HTERT RPE-1 (cell line): ENCODE measurements around the gene KRT31.
"Not testable (repeated sequence)": the region's sequence is repeated elsewhere in the genome, so short reads cannot be mapped to it uniquely, and the experiment has no call there.

ENCODE experiments used
- in situ Hi-C: fragments of 300-500 bp; cut with MboI; formaldehyde crosslinking; loops from 4 replicates; pipeline ENCODE4 v1.14.3; 2020; ENCODE audit warnings: low sequenced_read_pairs

KRT31 gene

DNA sequence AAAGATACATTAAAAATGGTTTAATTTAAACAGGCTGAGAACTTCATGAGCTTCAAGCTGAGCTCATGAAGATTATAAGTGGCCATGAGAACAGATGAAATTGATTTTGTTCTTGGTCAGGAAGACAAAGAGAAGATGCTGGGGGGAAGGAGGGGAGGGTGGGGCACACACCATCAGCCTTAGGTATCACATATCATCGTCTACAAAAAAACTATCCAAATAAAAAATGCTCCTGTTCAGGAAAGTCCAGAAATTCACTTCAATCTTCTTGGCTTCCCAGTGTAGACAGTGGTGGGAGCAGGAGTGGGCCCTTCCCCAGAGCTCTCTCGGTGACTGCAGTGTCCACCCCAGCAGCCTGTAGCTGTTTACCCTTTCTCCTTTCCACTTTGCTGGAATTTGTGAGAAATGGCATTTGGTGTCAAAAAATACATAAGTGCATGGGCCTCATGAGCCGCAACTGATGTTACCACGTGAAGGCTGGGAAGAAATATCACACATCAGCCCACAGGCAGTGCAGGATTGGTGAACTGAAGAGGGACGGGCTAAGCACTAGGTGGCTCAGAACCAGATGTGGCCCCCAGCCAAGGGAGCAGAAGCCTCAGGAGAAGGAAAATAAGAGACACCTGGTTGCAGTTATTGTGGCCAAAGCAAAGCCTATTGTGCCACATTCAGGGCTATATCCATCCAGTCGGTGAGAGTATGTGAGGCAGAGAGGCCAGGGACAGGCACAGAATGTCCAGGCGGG lies 20.9 kb upstream of the KRT31 start:
- in situ Hi-C loops, result no loop called here

GRCh38 chr17:41417576-41418015 lies 20.2 kb upstream of the KRT31 start:
- in situ Hi-C loops, result no loop called here

DNA sequence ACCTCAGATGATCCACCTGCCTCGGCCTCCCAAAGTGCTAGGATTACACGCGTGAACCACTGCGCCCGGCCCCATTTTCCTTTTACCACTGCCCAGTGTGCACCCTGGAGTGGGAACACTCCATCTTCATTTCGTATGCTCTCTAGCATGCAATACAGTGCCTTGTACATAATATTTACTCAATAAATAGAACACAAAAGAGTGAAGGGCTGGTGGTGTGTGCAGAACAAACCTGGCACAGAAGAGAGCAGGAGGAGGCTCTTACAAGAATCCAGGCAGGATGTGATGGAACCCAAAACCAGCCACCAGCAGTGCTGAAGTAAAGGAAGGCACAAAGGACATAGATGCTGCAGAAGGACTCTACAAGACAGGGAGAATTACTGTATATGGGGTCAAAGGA lies 19.7 kb upstream of the KRT31 start:
- in situ Hi-C loops, result no loop called here

DNA sequence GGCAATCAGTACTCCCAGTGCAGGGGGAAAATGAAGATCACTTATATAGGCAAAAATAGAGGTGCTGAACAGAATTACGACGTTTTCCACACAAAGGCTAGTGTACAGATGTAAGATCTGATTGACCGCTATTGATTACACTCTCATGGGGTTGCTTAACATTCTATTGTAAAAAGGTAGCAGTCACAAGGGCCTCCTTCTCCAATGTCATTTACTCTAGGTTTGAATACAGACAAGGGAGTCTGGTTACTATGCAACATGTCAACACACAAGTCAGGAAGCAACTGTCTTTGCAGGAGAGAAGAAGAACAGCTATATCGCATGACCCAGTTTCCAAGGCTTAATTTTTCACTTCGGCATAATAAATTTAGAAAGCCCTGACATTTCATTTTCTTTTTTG lies 19.1 kb upstream of the KRT31 start:
- in situ Hi-C loops, result no loop called here

DNA sequence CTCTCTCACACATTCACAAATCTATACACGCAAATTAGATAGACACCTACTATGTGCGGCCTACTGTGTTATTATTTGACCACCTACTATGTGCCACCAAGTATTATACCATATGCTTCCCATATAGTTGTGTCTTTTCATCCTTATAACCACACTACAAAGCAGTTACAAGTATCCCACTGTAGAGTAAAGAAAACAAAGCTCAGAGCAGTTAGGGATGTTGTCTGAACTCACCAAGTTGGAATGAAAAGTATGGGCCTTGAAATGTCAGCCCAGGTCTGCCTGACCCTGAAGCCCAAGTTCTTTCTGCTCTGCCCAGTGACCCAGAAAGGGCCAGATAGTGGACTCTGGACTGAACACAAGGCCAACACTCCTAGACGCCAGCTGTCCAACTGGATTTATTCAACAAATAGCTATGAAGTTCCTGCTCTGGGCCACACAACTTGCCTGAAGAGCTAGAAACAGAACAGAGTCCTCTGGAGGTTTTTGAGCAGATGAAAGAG lies 18.5 kb upstream of the KRT31 start:
- in situ Hi-C loops, result no loop called here

- in situ Hi-C loops, result no loop called here
These were observed 18.0 kb upstream of the KRT31 start for GRCh38 chr17:41415411-41415810.

GRCh38 chr17:41413982-41414381 lies 16.6 kb upstream of the KRT31 start:
- in situ Hi-C loops, result no loop called here

GRCh38 chr17:41413353-41413957 lies 16.0 kb upstream of the KRT31 start:
- in situ Hi-C loops, result no loop called here

DNA sequence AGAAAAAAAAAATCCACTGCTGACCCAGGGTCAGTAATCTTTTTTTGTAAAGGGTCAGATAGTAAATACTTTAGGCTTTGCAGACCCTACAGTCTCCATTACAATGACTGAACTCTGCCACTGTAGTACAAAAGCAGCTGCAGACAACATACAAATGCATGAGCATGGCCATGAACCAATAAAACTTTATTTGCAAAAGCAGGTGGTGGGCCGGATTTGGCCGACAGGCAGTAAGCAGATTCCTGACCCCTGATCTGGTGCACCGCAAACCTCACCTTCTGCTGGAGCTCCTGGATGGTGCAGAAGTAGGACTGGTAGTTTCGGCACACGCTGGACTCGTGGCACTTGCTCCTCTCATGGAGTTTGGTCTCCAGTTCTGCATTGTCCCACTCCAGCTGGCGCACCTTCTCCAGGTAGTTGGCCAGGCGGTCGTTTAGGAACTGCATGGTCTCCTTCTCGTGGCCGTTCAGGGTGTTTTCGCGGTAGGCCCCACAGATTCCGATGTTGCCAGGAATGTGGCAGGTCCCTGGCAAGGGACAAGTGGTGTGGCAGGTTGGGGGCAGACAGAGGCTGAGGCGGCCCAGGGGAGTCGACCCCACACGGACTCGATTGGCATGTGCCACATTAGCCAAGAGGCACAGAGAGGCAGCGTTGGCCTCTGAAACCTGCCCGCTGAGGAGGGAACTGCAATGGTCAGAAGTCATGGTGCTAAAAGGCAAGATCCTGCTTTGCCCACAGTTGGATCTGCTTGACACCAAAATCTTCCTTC lies 13.8 kb upstream of the KRT31 start:
- in situ Hi-C loops, result no loop called here

- in situ Hi-C loops, result no loop called here
These were observed 9.8 kb upstream of the KRT31 start for GRCh38 chr17:41407226-41407625.

DNA sequence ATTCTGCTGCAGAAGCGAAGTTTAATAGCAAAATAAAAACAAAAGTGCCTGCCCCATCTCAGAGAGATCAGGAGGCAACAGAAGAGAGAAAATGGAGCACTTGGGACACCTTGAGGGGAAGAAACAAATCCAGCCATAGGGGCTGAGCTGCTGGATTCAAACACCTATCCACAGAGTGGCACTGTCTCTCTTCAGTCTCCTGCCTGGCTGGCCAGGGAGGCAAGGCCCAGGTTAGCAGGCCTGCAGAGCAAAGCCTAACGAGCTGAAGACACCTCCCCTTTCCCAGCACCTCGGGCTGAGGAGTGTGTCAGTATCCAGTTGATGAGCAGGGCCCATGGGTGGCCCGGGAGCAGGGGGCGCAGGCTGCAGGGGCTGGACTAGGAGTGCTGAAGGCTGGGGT lies 8.8 kb upstream of the KRT31 start:
- in situ Hi-C loops, result no loop called here

DNA sequence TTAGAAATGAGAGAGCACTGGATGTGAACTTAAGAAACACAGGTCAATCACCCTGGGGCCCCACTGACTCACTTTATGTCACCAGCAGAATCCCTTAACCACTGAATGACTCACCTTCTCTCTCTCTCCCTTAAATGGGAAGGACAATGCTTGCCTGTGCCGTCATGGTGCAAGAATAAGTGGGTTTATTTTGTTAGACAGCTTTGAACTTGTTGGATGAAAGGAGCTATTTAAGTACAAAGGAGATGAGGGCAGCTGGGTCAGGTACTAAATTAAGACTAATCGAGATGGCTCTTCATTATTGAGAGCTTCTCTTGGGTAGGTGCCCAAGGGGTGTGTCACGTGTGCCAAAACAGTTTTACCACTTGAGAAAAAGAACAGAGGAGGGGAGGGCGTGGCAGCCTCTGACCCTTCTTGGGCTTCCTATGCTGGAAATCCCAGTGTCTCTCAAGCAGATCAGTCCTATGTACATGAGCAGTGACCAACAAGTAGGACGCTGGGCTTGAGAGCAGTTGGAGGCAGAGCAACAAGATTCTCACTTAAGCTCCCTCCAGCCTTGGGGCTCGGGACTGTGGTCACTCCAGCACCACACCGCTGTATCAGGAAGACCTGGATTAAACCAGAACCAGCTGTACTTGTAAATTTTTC lies 6.7 kb upstream of the KRT31 start:
- in situ Hi-C loops, result no loop called here

- in situ Hi-C loops, result no loop called here
These were observed 6.1 kb upstream of the KRT31 start for GRCh38 chr17:41403404-41404023.

- in situ Hi-C loops, result no loop called here
These were observed 4.8 kb upstream of the KRT31 start for GRCh38 chr17:41402161-41402560.

DNA sequence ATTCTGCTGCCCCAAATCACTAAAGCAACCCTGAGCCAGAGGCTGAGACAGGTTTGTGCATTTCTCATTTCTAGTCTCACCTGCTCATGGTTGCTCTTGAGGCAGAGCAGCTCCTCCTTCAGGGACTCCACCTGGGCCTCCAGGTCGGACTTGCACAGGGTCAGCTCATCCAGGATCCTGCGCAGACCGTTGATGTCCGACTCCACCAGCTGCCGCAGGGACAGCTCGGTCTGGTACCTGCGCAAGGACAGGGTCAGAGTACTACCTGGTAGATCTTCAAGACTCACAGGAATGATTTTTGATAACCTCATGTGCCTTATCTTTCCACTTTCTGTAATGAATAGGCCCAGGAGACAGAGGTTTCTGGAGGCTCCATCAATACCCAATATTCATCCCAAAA lies 1.1 kb downstream of the KRT31 start:
- in situ Hi-C loops, result no loop called here

DNA sequence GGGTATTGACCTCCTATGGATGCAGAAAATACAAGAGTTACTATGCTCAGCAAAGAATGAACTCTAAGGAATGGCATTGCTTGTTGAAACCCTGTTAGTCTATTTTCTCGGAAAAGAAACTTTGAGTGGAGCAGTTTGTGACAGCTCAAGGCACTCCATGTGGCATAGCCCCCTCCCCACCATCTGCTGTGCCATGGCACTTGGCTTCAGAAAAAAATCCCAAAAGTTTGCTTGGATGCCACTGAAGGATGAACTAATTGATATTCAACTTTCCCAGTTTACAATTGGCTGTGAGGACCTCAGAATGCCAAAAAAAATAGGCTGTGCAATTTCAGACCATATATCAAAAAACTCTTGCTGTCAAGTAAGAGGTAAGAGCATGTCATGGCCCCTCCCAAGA lies 1.8 kb downstream of the KRT31 start:
- in situ Hi-C loops, result no loop called here

DNA sequence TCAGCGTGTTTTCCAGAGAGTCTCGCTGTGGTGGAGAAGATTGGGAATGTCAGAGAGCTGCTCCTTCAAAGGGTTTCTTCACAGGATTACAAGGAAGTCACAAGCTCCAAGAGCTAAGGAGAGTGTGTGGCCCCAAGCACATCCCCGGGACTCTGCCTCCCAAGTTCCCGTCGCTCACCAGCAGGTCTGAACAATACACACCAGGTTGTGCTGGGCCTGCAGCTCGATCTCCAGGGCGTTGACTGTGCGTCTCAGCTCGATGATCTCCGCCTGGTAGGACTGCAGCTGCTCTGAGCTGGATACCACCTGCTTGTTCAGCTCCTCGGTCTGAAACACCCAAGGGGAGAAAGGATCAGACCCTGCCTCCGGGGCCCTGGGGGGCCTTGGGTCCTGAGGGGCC lies 2.4 kb downstream of the KRT31 start:
- in situ Hi-C loops, result not testable (repeated sequence)

DNA sequence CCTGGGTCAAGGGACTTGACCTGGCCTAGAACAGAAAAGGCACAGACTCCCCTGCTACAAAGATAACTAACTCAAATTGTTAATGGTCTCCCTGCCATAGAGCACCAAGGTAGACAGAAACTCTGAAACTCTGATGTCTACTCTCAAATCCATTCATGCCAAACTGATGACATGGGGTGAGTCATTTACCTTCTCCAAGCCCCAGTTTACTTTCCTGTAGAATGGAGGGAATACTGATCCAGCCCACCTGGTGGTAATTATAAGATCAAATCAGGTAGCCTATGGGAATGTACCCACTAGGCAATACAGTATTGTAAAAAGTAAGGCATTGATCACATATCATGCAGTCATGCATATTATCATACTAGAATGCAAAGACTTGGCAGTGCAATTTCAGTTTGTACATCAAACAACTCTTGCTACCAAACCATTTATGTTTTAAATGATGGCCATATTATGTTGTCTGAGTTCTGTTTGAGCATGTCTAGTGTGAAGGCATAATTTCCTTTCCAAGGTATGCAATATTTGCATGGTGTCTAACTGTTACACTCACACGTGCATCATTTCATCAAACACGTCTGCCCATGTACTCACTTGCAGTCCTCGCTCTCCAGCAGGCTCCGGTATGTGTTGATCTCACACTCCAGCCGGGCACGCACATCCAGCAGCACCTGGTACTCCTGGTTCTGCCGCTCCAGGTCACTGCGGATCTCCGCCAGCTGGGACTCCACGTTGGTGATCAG lies 3.0 kb downstream of the KRT31 start:
- in situ Hi-C loops, result no loop called here

GRCh38 chr17:41393826-41394225 lies 3.6 kb downstream of the KRT31 start:
- in situ Hi-C loops, result no loop called here

GRCh38 chr17:41393294-41393693 lies 4.1 kb downstream of the KRT31 start:
- in situ Hi-C loops, result no loop called here
